ENCODE data around the gene UBE2I.

The UBE2I gene

GRCh38 chr16:1330260-1330914 lies 21.0 kb downstream of the UBE2I start:
- no peak for DNase-seq (ENCODE audit: low read depth in 2 of 2)

GRCh38 chr16:1330931-1331711 lies 21.7 kb downstream of the UBE2I start:
- DNase-seq (ENCODE audit: low read depth in 2 of 2): no peak

GRCh38 chr16:1331712-1332617 lies 22.5 kb downstream of the UBE2I start:
- DNase-seq (ENCODE audit: low read depth in 2 of 2): no peak

- DNase-seq (ENCODE audit: low read depth in 2 of 2): no peak
Observed at GRCh38 chr16:1332618-1333148, 23.2 kb downstream of the UBE2I start.

GRCh38 chr16:1333149-1333812 lies 23.8 kb downstream of the UBE2I start, which contains the start of gene BAIAP3:
Gene BAIAP3 (plus strand): TSS chr16:1333645. CDS start chr16:1338550, 4,905 bp downstream.
- no peak for DNase-seq (ENCODE audit: low read depth in 2 of 2)

GRCh38 chr16:1333854-1334700 lies 24.6 kb downstream of the UBE2I start:
- no peak for DNase-seq (ENCODE audit: low read depth in 2 of 2)

- DNase-seq (ENCODE audit: low read depth in 2 of 2): no peak
Observed at GRCh38 chr16:1334739-1335138, 25.3 kb downstream of the UBE2I start.

GRCh38 chr16:1335211-1335971 lies 26.0 kb downstream of the UBE2I start:
- DNase-seq (ENCODE audit: low read depth in 2 of 2): no peak

GRCh38 chr16:1335996-1336395 lies 26.6 kb downstream of the UBE2I start:
- no peak for DNase-seq (ENCODE audit: low read depth in 2 of 2)

GRCh38 chr16:1336619-1337018 lies 27.2 kb downstream of the UBE2I start:
- DNase-seq (ENCODE audit: low read depth in 2 of 2): no peak

- DNase-seq (ENCODE audit: low read depth in 2 of 2): no peak
Observed at GRCh38 chr16:1337486-1337885, 28.1 kb downstream of the UBE2I start.

GRCh38 chr16:1338119-1338730 lies 28.8 kb downstream of the UBE2I start:
- DNase-seq (ENCODE audit: low read depth in 2 of 2): no peak

GRCh38 chr16:1338855-1339675 lies 29.6 kb downstream of the UBE2I start:
- DNase-seq (ENCODE audit: low read depth in 2 of 2): no peak

- DNase-seq (ENCODE audit: low read depth in 2 of 2): no peak
Observed at GRCh38 chr16:1340730-1341494, 31.5 kb downstream of the UBE2I start.

GRCh38 chr16:1341495-1342420 lies 32.3 kb downstream of the UBE2I start:
- DNase-seq (ENCODE audit: low read depth in 2 of 2): no peak
